ENCODE data around the gene GGCX. TPM values are rescaled to one million over a fixed set of nuclear protein-coding genes. Genes with fewer than 3 reads are reported as not detected.
A peak's percentile ranks its signal among the peaks of the same experiment; 100 is the strongest.

Gene GGCX
- total and polyA plus RNA-seq, 2 of the 13 experiments (the other 11 are each of a cell fraction or from before 2014, with no cell fraction given), result 72.5 to 103 TPM

- TF ChIP-seq ZNF597 (CRISPR knock-in tag; IDR thresholded peaks at IDR 0.05) (no peak), E2F5 (CRISPR knock-in tag; conservative IDR thresholded peaks at IDR 0.05) (peak; percentile 8; the same call in 1 of the 2 replicates), USF2 (IDR thresholded peaks at IDR 0.05; ENCODE audit: low read depth, low read length) (peak; percentile 86), USF2 (CRISPR knock-in tag; IDR thresholded peaks at IDR 0.05; ENCODE audit: borderline replicate concordance) (peak; percentile 95; the same call in 1 of the 2 replicates), KLF12 (CRISPR knock-in tag; IDR thresholded peaks at IDR 0.05; ENCODE audit: borderline replicate concordance) (no peak), ZBTB7B (CRISPR knock-in tag; IDR thresholded peaks at IDR 0.05) (peak; percentile 35; the same call in 1 of the 2 replicates), ZBTB34 (CRISPR knock-in tag; IDR thresholded peaks at IDR 0.05) (no peak), ZNF577 (CRISPR knock-in tag; IDR thresholded peaks at IDR 0.05; ENCODE audit: borderline replicate concordance, low read depth) (no peak), STAG1 (CRISPR knock-in tag; IDR thresholded peaks at IDR 0.05) (peak; percentile 14; the same call in 1 of the 2 replicates), DDIT3 (CRISPR knock-in tag; IDR thresholded peaks at IDR 0.05) (no peak), GTF2F1 (IDR thresholded peaks at IDR 0.05; ENCODE audit: low read length) (0 out of 2 replicates have a peak, but pooled peaks have one; percentile 39), MYNN (CRISPR knock-in tag; IDR thresholded peaks at IDR 0.05; ENCODE audit: low read depth) (no peak), STAT5B (CRISPR knock-in tag; IDR thresholded peaks at IDR 0.05) (peak; percentile 41; the same call in 1 of the 2 replicates), FOXP4 (CRISPR knock-in tag; IDR thresholded peaks at IDR 0.05) (no peak), POLR2G (IDR thresholded peaks at IDR 0.05; ENCODE audit: low read depth, low read length) (peak; percentile 97), ZNF816 (CRISPR knock-in tag; IDR thresholded peaks at IDR 0.05; ENCODE audit: borderline replicate concordance) (peak; percentile 67; the same call in 1 of the 2 replicates), ZBTB1 (CRISPR knock-in tag; IDR thresholded peaks at IDR 0.05; ENCODE audit: borderline replicate concordance) (no peak), ZNF607 (CRISPR knock-in tag; IDR thresholded peaks at IDR 0.05; ENCODE audit: borderline replicate concordance) (peak; percentile 92), CERS6 (CRISPR knock-in tag; IDR thresholded peaks at IDR 0.05) (no peak)
These were observed 34.2 kb upstream of the GGCX start, which contains the start of gene RNF181 (continued) for GRCh38 chr2:85595301-85596025.

All from HepG2 (cell line).